Stomach (tissue), 9 donors: Measurements from ENCODE around the gene MED12L. TPM values are rescaled to one million over a fixed set of nuclear protein-coding genes. Genes with fewer than 3 reads are reported as not detected.

Experiments used
- DNase-seq, 2 donors: peaks; one replicate each; pipeline versions ENCODE4 v3.0.0 to v3.0.0-alpha.2; 2013 to 2019
- H3K27ac ChIP-seq, 5 donors: fragments of 200-600 bp in 4 of 5; sonication (generic) in 4 of 5; one replicate each; pipeline ENCODE4 v1.5.1; 2013 to 2019; ENCODE audit warnings: mild to moderate bottlenecking in 1 of 5, moderate library complexity in 1 of 5
- H3K27me3 ChIP-seq, 3 donors: fragments of 200-600 bp; sonication (generic); one replicate each; pipeline ENCODE4 v1.5.1; 2017 to 2019; ENCODE audit warnings: mixed run types in 1 of 3
- H3K36me3 ChIP-seq, 4 donors: fragments of 200-600 bp; sonication (generic); 1 replicate in 3 of 4; 2 replicates in 1 of 4; pipeline ENCODE4 v1.5.1; 2016 to 2019
- H3K4me1 ChIP-seq, 4 donors: fragments of 200-600 bp; sonication (generic); one replicate each; pipeline ENCODE4 v1.5.1; 2016 to 2019
- H3K4me3 ChIP-seq, 4 donors: fragments of 200-600 bp; sonication (generic) in 3 of 4; one replicate each; pipeline ENCODE4 v1.5.1; 2016 to 2019; ENCODE audit warnings: mild to moderate bottlenecking in 1 of 4
- H3K9me3 ChIP-seq, 4 donors: fragments of 200-600 bp; sonication (generic); one replicate each; pipeline ENCODE4 v1.5.1; 2016 to 2019
- EP300 ChIP-seq: sonication (generic); formaldehyde crosslinking; IDR thresholded peaks from one replicate; pipeline ENCODE4 v1.6.1; 2017; ENCODE audit warnings: antibody characterized with exemption
- POLR2A ChIP-seq, 4 donors: fragments of 450-650 bp; IDR thresholded peaks; one replicate each; pipeline ENCODE4 v1.6.1; 2016; ENCODE audit warnings: antibody characterized with exemption in 4 of 4, control low read depth in 2 of 4, mild to moderate bottlenecking in 1 of 4, moderate library complexity in 1 of 4
- POLR2AphosphoS5 ChIP-seq, 3 donors: sonication (generic); formaldehyde crosslinking; IDR thresholded peaks; one replicate each; pipeline ENCODE4 v1.6.1; 2016; ENCODE audit warnings: antibody characterized with exemption in 3 of 3
- WGBS, 5 donors: extraction: QIAGEN DNeasy Blood & Tissue Kit in 3 of 5; methylation state at CpG; one replicate each; pipeline versions ENCODE4 v1.1.5 to v1.1.7; 2013 to 2018; 5-methylcytosine and 5-hydroxymethylcytosine counted together
- intact Hi-C: fragments of 100-400 bp; cut with DNase I; formaldehyde crosslinking; loops from one replicate; pipeline ENCODE4 v1.15.1; 2023; ENCODE audit warnings: low total_unique reads
- polyA plus RNA-seq, 3 donors: library from polyadenylated mRNA; stranded (reverse); fragments of 200-250 nt; gene quantifications; one replicate each; pipeline ENCODE4 v1.2.3, GENCODE V29; 2013
- small RNA-seq, 4 donors: library from RNA; depleted of rRNA; stranded (forward); fragments of <200 nt; gene quantifications; one replicate each; pipeline ENCODE3, GENCODE V24; 2016
- total RNA-seq, 5 donors: library from RNA; depleted of rRNA; stranded (reverse); fragments of >200 nt; gene quantifications; one replicate each; pipeline versions ENCODE4 v1.1.0 to v1.2.3, GENCODE V29; 2014 to 2016
- TF ChIP-seq, protein P1 (sequence below), 7 experiments: fragments of 450-650 bp in 4 of 7; fragments of 200-600 bp in 3 of 7; sonication (generic) in 3 of 7; IDR thresholded peaks; one replicate each; pipeline ENCODE4 v1.5.1; 2016 to 2019; ENCODE audit warnings: antibody characterized with exemption in 7 of 7, control low read depth in 2 of 7, mild to moderate bottlenecking in 1 of 7
- donor health status: healthy with polysubstance abuse.
- donor health status: Bipolar disorder and iron deficiency.
- donor health status: healthy.

MED12L gene
- total and polyA plus RNA-seq, 8 donors, result 0.06 to 2.9 (median 0.36) TPM; not detected in 2

DNA sequence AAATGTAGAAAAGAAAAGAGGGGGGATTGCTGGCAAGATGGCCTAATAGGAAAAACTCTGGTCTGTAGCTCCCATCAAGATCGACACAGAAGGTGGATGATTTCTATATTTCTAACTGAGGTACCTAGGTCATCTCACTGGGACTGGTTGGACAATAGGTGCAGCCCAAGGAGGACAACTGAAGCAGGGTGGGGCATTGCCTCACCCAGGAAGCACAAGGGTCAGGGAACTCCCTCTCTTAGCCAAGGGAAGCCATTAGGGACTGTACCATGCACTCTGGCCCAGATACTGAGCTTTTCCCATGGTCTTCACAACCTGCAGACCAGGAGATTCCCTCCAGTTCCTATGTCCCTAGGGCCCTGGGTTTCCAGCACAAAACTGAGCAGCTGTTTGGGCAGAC, 398.0 kb downstream of the MED12L start:
- H3K27me3 ChIP-seq, result no peaks in the 10 kb centered on the region
- no peak for DNase-seq
- no peak overlapping the region for H3K4me3 ChIP-seq
- H3K9me3 ChIP-seq, result peaks cover 0 to 24% (median 11%) of the 10 kb centered on the region in 4 donors
- no peak for TF ChIP-seq POLR2A (IDR thresholded peaks at IDR 0.05)
- TF ChIP-seq EP300, result no peak
- no peak overlapping the region for H3K27ac ChIP-seq
- no peaks in the 10 kb centered on the region for H3K36me3 ChIP-seq
- intact Hi-C loops, result no loop called here
- WGBS, 5 donors, result 93 to 100% (median 96%) methylated on average over 1 of the region's 1 CpG
- H3K4me1 ChIP-seq, result peaks cover 0 to 4% (median 0%) of the 10 kb centered on the region in 4 donors

DNA sequence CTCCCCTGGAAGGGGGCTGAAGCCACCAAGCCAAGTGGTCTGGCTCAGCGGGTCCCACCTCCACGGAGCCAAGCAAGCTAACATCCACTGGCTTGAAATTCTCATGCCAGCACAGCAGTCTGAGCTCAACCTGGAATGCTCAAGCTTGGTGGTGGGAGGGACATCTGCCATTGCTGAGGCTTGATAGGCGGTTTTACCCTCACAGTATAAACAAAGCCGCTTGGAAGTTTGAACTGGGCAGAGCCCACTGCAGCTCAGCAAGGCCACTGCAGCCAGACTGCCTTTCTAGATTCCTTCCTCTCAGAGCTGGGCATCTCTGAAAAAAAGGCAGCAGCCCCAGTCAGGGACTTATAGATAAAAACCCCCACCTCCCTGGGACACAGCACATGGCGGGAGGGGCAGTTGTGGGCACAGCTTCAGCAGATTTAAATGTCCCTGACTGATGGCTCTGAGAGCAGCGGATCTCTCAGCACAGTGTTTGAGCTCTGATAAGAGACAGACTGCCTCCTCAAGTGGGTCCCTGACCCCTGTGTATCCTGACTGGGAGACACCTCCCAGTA, 398.6 kb downstream of the MED12L start:
- H3K27me3 ChIP-seq, result no peaks in the 10 kb centered on the region
- DNase-seq, result no peak
- H3K9me3 ChIP-seq, result peaks cover 0 to 24% (median 11%) of the 10 kb centered on the region in 4 donors
- intact Hi-C loops, result no loop called here
- no peak for TF ChIP-seq POLR2A (IDR thresholded peaks at IDR 0.05)
- TF ChIP-seq, protein P1, sequence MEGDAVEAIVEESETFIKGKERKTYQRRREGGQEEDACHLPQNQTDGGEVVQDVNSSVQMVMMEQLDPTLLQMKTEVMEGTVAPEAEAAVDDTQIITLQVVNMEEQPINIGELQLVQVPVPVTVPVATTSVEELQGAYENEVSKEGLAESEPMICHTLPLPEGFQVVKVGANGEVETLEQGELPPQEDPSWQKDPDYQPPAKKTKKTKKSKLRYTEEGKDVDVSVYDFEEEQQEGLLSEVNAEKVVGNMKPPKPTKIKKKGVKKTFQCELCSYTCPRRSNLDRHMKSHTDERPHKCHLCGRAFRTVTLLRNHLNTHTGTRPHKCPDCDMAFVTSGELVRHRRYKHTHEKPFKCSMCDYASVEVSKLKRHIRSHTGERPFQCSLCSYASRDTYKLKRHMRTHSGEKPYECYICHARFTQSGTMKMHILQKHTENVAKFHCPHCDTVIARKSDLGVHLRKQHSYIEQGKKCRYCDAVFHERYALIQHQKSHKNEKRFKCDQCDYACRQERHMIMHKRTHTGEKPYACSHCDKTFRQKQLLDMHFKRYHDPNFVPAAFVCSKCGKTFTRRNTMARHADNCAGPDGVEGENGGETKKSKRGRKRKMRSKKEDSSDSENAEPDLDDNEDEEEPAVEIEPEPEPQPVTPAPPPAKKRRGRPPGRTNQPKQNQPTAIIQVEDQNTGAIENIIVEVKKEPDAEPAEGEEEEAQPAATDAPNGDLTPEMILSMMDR (IDR thresholded peaks at IDR 0.05), result no peak
- TF ChIP-seq EP300, result no peak
- no peak for TF ChIP-seq POLR2AphosphoS5 (IDR thresholded peaks at IDR 0.05)
- H3K4me3 ChIP-seq, result no peak overlapping the region
- no peak overlapping the region for H3K27ac ChIP-seq
- H3K4me1 ChIP-seq, result peaks cover 0 to 4% (median 0%) of the 10 kb centered on the region in 4 donors
- H3K36me3 ChIP-seq, result no peaks in the 10 kb centered on the region
- WGBS, 5 donors, result 74 to 83% (median 80%) methylated on average over 6 of the region's 6 CpGs

Small RNAs within 50 kb of the gene (small RNA-seq; reads per million reads assigned to genes)
- gene RNA5SP145, result 0.30 to 2.7 (median 1.3) reads per million in 4 donors

Other genes starting within 250 kb of the MED12L start
- gene MINDY4B, start 180.2 kb upstream of the MED12L start, total RNA-seq, result not detected
- not detected for gene MINDY4B, start 180.2 kb upstream of the MED12L start, polyA plus RNA-seq
- not detected for gene CLRN1, start 112.9 kb upstream of the MED12L start, total RNA-seq
- gene CLRN1, start 112.9 kb upstream of the MED12L start, polyA plus RNA-seq, result not detected
- gene GPR171, start 117.6 kb downstream of the MED12L start, total RNA-seq, result 10 to 100 TPM in 3 of 5 donors, under 1 TPM in 1, not detected in 1; 0.73 to 37.5 (median 20.5) TPM
- gene GPR171, start 117.6 kb downstream of the MED12L start, polyA plus RNA-seq, result 1 to 10 TPM in 2 of 3 donors, under 1 TPM in 1; 0.44 to 1.4 (median 1.3) TPM
- 10 to 100 TPM in 3 of 5 donors, 1 to 10 TPM in 2; 1.7 to 43.2 (median 11.6) TPM for gene P2RY14, start 192.9 kb downstream of the MED12L start, total RNA-seq
- 1 to 10 TPM; 4.8 to 8.6 (median 8.6) TPM for gene P2RY14, start 192.9 kb downstream of the MED12L start, polyA plus RNA-seq
- under 1 TPM in 1 of 5 donors, not detected in 4; 0.37 TPM for gene GPR87, start 231.2 kb downstream of the MED12L start, total RNA-seq
- 10 to 100 TPM in 1 of 3 donors, not detected in 2; 32.3 TPM for gene GPR87, start 231.2 kb downstream of the MED12L start, polyA plus RNA-seq
- gene P2RY13, start 243.9 kb downstream of the MED12L start, total RNA-seq, result 1 to 10 TPM in 3 of 5 donors, not detected in 2; 1.2 to 1.9 (median 1.3) TPM
- gene P2RY13, start 243.9 kb downstream of the MED12L start, polyA plus RNA-seq, result under 1 TPM; 0.38 to 0.61 (median 0.50) TPM